Lower leg skin (tissue), 4 donors: ENCODE measurements around the gene PTPRO. TPM values are rescaled to one million over a fixed set of nuclear protein-coding genes. Genes with fewer than 3 reads are reported as not detected.

Experiments
- DNase-seq, 2 donors: peaks; one replicate each; pipeline ENCODE4 v3.0.0-alpha.2; 2019; ENCODE audit warnings: low spot score in 2 of 2
- H3K4me3 ChIP-seq: fragments of 200-600 bp; sonication (generic); 2 replicates; pipeline ENCODE4 v1.5.1; 2017; ENCODE audit warnings: mild to moderate bottlenecking, low read depth; ENCODE audit not compliant: poor library complexity, severe bottlenecking
- POLR2A ChIP-seq, 2 donors: fragments of 450-650 bp; IDR thresholded peaks; one replicate each; pipeline ENCODE4 v1.6.1; 2016 to 2017; ENCODE audit warnings: antibody characterized with exemption in 2 of 2, mild to moderate bottlenecking in 1 of 2, moderate library complexity in 1 of 2
- WGBS, 2 donors: methylation state at CpG; one replicate each; pipeline ENCODE4 v1.1.5; 2018; 5-methylcytosine and 5-hydroxymethylcytosine counted together
- intact Hi-C: fragments of 100-400 bp; cut with DNase I; formaldehyde crosslinking; loops from one replicate; pipeline ENCODE4 v1.15.0; 2023; ENCODE audit warnings: low total_unique reads
- total RNA-seq, 4 donors: library from RNA; depleted of rRNA; stranded (reverse); fragments of >200 nt; gene quantifications; one replicate each; pipeline ENCODE4 v1.1.0, GENCODE V29; 2016
- TF ChIP-seq, protein P1 (sequence below), 3 donors: fragments of 450-650 bp; IDR thresholded peaks; one replicate each; pipeline ENCODE4 v1.5.1; 2016; ENCODE audit warnings: antibody characterized with exemption in 3 of 3, mild to moderate bottlenecking in 3 of 3, moderate library complexity in 2 of 3

PTPRO gene
- total RNA-seq, 4 donors from 2014 or later: 0.29 to 0.91 (median 0.34) TPM; not detected in 1

DNA sequence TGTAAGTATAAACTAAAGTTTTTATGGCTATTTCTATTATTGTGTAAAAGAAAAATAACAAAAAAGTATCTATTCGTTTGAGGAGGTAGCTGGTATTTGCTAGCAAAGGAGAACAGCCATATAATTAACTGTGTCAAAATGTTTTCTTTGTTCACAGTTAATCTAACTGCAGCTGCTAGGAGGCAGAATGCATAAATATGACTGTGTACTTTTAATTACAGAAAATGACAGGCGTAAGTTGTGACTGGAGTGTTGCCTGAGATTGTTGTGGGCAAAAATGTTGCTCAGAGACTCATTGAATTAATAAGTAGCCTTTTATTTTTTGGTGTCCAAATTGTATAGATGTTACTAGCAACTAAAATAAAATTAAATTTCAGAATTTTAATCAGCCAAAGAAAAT is 33.5 kb downstream of the PTPRO start:
- WGBS, 2 donors: 58 to 75% methylated on average over 2 of the region's 2 CpGs
- TF ChIP-seq POLR2A (IDR thresholded peaks at IDR 0.05): no peak
- TF ChIP-seq, protein P1, sequence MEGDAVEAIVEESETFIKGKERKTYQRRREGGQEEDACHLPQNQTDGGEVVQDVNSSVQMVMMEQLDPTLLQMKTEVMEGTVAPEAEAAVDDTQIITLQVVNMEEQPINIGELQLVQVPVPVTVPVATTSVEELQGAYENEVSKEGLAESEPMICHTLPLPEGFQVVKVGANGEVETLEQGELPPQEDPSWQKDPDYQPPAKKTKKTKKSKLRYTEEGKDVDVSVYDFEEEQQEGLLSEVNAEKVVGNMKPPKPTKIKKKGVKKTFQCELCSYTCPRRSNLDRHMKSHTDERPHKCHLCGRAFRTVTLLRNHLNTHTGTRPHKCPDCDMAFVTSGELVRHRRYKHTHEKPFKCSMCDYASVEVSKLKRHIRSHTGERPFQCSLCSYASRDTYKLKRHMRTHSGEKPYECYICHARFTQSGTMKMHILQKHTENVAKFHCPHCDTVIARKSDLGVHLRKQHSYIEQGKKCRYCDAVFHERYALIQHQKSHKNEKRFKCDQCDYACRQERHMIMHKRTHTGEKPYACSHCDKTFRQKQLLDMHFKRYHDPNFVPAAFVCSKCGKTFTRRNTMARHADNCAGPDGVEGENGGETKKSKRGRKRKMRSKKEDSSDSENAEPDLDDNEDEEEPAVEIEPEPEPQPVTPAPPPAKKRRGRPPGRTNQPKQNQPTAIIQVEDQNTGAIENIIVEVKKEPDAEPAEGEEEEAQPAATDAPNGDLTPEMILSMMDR (IDR thresholded peaks at IDR 0.05): no peak
- DNase-seq: no peak
- H3K4me3 ChIP-seq: no peak overlapping the region
- intact Hi-C loops: no loop called here

DNA sequence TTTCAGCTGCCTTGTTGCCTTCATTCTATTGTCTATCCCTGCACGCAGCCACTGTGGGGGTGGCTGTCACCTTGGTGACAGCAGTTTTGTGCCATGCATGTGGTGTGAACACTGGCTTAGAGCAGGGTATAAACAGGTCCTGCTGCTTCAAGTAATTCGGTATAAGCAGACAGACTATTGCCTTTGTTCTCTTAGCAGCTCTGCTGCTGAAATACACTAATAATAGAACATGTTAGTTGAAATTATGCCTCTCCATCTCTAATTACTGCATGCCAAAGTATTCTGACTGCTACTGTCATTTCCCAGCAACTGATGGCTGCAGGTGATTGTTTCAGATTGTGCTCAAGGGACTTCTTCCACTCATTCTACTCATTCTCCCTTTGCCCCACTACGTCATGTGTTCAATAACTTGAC is 34.6 kb downstream of the PTPRO start:
- H3K4me3 ChIP-seq: no peak overlapping the region
- DNase-seq: no peak
- 66 to 71% methylated on average over 3 of the region's 3 CpGs for WGBS, 2 donors
- intact Hi-C loops: no loop called here
- TF ChIP-seq POLR2A (IDR thresholded peaks at IDR 0.05): no peak
- TF ChIP-seq, protein P1 (IDR thresholded peaks at IDR 0.05): no peak

DNA sequence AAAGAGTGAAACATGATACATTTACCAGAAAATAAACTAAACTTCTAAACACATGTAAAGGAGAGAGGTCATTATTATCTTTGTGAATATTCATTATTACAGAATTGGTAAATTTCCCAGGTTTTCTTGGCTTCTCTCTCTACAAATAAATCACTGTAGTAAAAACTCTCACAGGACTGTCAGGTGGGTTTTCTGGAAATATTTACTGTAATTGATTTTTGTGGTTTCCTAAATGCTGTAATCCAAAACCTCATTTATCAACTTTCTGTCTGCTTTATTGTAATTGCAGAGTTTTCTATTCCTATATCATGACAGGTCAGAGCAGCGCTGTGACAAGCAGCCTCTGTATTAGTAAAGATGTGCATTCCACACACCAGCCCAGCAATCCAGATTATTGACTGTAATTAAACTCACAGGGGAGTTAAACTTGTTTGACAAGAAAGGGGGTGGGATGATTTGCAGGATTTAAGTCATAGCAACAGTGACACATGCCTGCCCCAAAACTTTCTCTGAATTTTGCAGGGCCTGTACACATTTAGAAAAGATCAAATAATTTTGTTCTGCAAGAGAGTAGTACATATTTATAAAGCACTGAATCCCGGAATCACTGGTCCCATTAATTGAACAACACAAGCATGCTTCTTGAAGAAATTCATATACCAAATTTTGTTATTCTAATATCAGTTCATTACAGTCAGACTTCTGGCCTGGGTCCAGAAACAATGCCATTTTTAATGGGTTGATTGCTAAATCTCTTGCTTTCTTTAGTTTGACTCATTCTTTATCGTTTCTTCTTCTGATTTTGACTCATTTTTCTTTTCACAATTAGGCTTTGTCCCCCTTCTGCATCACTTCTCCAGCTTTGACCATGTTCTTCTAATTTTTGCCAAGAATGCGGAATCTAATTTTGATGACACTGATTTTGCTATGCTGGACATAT is 42.2 kb downstream of the PTPRO start:
- TF ChIP-seq, protein P1 (IDR thresholded peaks at IDR 0.05): no peak
- TF ChIP-seq POLR2A (IDR thresholded peaks at IDR 0.05): no peak
- intact Hi-C loops: no loop called here
- WGBS, 2 donors: 46 to 50% methylated on average over 4 of the region's 4 CpGs
- no peak for DNase-seq
- H3K4me3 ChIP-seq: no peak overlapping the region

DNA sequence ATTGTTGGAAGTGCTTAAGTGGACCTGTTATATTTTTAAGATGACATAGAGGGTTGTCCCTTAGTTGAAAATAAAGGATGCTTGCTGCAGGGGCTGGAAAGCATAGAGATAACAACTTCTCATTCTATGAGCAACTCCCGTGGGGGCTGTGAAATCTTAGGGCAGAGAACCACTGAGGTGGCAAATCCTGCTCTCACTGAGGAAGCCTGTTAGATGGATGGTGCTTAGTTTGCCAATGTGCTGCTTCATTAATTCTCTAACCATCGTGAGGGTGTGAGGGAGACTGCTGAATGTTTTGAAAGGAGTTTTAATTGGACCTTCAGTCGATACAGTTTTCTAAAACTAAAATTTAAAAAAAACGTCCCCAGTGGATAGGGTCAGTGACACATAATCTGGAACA is 46.5 kb downstream of the PTPRO start:
- no peak for DNase-seq
- H3K4me3 ChIP-seq: no peak overlapping the region
- TF ChIP-seq, protein P1 (IDR thresholded peaks at IDR 0.05): no peak
- TF ChIP-seq POLR2A (IDR thresholded peaks at IDR 0.05): no peak
- intact Hi-C loops: no loop called here
- WGBS, 2 donors: 62 to 64% methylated on average over 4 of the region's 4 CpGs

DNA sequence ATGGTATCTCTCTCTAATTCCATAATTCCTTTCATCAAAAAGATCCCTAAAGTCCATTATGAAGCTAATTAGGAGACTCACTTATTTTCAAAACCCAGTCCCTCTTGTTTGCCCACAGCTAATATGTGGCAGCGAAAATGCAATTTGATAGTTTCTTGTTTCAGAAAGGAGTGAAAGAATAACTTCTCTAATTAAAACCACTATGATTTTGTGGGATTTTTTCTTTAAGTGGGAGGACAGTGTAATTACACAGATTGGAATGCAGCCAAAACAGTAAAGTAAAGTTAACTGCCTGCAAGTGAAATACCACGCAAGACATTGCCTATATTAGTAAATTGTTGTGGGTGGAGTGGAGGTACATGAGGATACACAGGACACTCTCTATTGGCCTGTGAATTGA is 50.0 kb downstream of the PTPRO start:
- no peak for DNase-seq
- WGBS, 2 donors: 58 to 64% methylated on average over 2 of the region's 2 CpGs
- intact Hi-C loops: no loop called here
- TF ChIP-seq, protein P1 (IDR thresholded peaks at IDR 0.05): no peak
- no peak for TF ChIP-seq POLR2A (IDR thresholded peaks at IDR 0.05)
- H3K4me3 ChIP-seq: no peak overlapping the region
